Psoas muscle (tissue), 8 donors: ENCODE data around the gene SLC38A9. TPM values are rescaled to one million over a fixed set of nuclear protein-coding genes. Genes with fewer than 3 reads are reported as not detected.
A peak's percentile ranks its signal among the peaks of the same experiment; 100 is the strongest.

Experiments used
- ATAC-seq, 4 donors: fragments of 200-7000 bp; cut with Tn5 transposase; one replicate each; pipeline ENCODE4 v1.9.1; 2020; ENCODE audit warnings: moderate library complexity in 3 of 4, mild to moderate bottlenecking in 2 of 4
- DNase-seq, 2 donors: peaks; one replicate each; pipeline ENCODE4 v3.0.0-alpha.2; 2020
- H3K27ac ChIP-seq: fragments of 200-600 bp; one replicate; pipeline ENCODE4 v1.8.0; 2022
- H3K27me3 ChIP-seq, 3 donors: fragments of 200-600 bp in 1 of 3; one replicate each; pipeline versions ENCODE4 v1.6.1 to v1.8.0; 2013 to 2022; ENCODE audit warnings: low read length in 2 of 3, mild to moderate bottlenecking in 2 of 3, moderate library complexity in 1 of 3; ENCODE audit not compliant: insufficient read depth in 3 of 3
- H3K36me3 ChIP-seq, 2 donors: fragments of 200-600 bp in 1 of 2; one replicate each; pipeline versions ENCODE4 v1.6.1 to v1.8.0; 2013 to 2022; ENCODE audit warnings: low read depth in 1 of 2, mild to moderate bottlenecking in 1 of 2, moderate library complexity in 1 of 2; ENCODE audit not compliant: insufficient read depth in 1 of 2
- H3K4me1 ChIP-seq: fragments of 200-600 bp; one replicate; pipeline ENCODE4 v1.8.0; 2022
- H3K4me3 ChIP-seq: fragments of 200-600 bp; one replicate; pipeline ENCODE4 v1.8.0; 2022; ENCODE audit warnings: mild to moderate bottlenecking
- H3K9me3 ChIP-seq: fragments of 200-600 bp; one replicate; pipeline ENCODE4 v1.8.0; 2022
- WGBS, 3 donors: extraction: QIAGEN DNeasy Blood & Tissue Kit; methylation state at CpG; one replicate each; pipeline versions ENCODE4 v1.1.6 to v1.1.7; 2013; 5-methylcytosine and 5-hydroxymethylcytosine counted together
- intact Hi-C, 2 donors: fragments of 100-400 bp; cut with DNase I; formaldehyde crosslinking; loops; one replicate each; pipeline versions ENCODE4 v1.11.0 to v1.14.2; 2022
- polyA plus RNA-seq, 3 donors: library from polyadenylated mRNA; stranded (reverse); fragments of 200-250 nt; gene quantifications; one replicate each; pipeline ENCODE4 v1.2.3, GENCODE V29; 2013
- total RNA-seq, 4 donors: library from RNA; stranded (reverse); fragmentation: NEBNext Ultra II Directional in 2 of 4; extraction: Animal tissue kit (Norgen Biotek cat#: 25700) in 2 of 4; gene quantifications; one replicate each; pipeline versions ENCODE4 v1.2.1 to v1.2.4, GENCODE V29; 2021 to 2023
- TF ChIP-seq, protein P1 (sequence below): fragments of 200-600 bp; IDR thresholded peaks from one replicate; pipeline ENCODE4 v1.8.0; 2022; ENCODE audit warnings: antibody characterized with exemption
- donor health status: healthy with polysubstance abuse.
- donor health status: DM: no; HTN: no; CAD: no; lungs with moderate emphysema.
- donor health status: Bipolar disorder and iron deficiency.
- donor health status: healthy.
- donor health status: DM: yes; HTN: yes; CAD: no.
- donor health status: DM: no; HTN: no; CAD: no.
- donor health status: DM: no; HTN: no; CAD: no.
- donor health status: DM: yes; HTN: yes; CAD: no.

Gene SLC38A9
- total and polyA plus RNA-seq, 7 donors: 4.3 to 7.2 (median 6.8) TPM

DNA sequence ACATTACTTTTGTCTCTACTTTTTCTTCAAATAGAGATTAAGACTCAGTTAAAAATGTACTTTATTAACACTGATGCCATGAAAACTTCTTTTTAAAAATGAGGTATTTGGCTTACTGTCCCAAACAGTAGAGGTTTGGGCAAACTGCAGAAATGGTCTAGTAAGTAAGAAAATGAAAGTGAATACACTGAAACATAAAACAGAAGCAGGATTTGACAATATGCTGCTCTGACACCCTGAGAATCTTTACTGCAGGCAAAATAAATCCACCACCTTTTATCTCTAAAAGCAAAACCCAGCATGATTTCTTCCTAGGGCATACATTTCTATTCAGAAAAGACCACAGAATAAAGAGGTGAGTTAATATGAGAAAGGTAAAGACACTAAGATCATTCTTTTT, 86.2 kb downstream of the SLC38A9 start:
- TF ChIP-seq, protein P1, sequence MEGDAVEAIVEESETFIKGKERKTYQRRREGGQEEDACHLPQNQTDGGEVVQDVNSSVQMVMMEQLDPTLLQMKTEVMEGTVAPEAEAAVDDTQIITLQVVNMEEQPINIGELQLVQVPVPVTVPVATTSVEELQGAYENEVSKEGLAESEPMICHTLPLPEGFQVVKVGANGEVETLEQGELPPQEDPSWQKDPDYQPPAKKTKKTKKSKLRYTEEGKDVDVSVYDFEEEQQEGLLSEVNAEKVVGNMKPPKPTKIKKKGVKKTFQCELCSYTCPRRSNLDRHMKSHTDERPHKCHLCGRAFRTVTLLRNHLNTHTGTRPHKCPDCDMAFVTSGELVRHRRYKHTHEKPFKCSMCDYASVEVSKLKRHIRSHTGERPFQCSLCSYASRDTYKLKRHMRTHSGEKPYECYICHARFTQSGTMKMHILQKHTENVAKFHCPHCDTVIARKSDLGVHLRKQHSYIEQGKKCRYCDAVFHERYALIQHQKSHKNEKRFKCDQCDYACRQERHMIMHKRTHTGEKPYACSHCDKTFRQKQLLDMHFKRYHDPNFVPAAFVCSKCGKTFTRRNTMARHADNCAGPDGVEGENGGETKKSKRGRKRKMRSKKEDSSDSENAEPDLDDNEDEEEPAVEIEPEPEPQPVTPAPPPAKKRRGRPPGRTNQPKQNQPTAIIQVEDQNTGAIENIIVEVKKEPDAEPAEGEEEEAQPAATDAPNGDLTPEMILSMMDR: no peak
- DNase-seq: no peak
- intact Hi-C loops: no loop called here
- Histone ChIP-seq H3K9me3 (no peaks in the 10 kb centered on the region), H3K36me3 (no peaks in the 10 kb centered on the region), H3K27ac (peak overlapping the region; percentile 27), H3K4me1 (peaks cover 9% of the 10 kb centered on the region), H3K4me3 (no peak overlapping the region), H3K27me3 (no peaks in the 10 kb centered on the region)
- ATAC-seq: no peak

DNA sequence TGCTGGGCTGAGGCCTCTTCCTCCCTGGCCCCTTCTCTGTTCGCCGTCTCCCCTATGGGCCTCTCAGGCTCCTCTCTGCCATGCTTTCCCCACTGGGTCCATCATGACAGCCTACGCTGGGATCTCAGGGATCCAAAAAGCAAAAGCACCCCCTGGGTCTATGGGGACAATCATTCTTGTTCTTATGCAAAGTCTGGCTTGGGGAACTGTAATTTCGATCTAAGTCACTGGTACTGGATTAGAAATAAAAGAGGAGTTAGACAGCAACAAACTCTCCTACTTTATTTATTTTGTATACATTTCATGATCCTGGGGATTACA, 86.6 kb downstream of the SLC38A9 start:
- ATAC-seq (no peak), DNase-seq (no peak)
- WGBS, 3 donors: 59 to 74% (median 68%) methylated on average over 4 of the region's 4 CpGs
- TF ChIP-seq, protein P1: no peak
- intact Hi-C loops: no loop called here
- Histone ChIP-seq H3K9me3 (no peaks in the 10 kb centered on the region), H3K27ac (peak overlapping the region; percentile 27), H3K4me1 (peaks cover 9% of the 10 kb centered on the region), H3K27me3 (no peaks in the 10 kb centered on the region), H3K4me3 (no peak overlapping the region), H3K36me3 (no peaks in the 10 kb centered on the region)

DNA sequence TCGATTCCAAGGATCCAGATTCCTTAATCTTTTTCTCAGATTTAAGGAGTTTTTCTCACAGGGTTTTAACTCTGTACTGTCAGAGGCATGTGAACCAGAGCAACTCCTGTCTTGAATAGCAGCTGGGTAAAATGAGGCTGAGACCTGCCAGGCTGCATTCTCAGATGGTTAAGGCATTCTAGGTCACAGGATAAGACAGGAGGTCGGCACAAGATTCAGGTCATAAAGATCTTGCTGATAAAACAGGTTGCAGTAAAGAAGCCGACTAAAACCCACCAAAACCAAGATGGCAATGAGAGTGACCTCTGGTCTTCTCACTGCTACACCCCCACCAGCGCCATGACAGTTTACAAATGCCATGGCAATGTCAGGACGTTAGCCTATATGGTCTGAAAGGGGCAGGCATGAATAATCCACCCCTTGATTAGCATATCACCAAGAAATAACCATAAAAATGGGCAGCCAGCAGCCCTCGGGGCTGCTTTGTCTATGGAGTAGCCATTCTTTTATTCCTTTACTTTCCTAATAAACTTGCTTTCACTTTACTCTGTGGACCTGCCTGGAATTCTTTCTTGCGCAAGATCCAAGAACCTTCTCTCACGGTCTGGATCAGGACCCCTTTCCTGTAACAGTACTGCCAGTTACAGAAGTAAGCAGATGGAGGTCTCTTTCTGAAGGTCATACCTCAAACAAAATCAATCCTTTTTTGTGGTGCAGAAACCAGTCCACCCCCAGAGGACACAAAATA, 87.1 kb downstream of the SLC38A9 start:
- no peak for ATAC-seq
- no peak overlapping the region for H3K4me3 ChIP-seq
- 62 to 75% (median 70%) methylated on average over 8 of the region's 8 CpGs for WGBS, 3 donors

DNA sequence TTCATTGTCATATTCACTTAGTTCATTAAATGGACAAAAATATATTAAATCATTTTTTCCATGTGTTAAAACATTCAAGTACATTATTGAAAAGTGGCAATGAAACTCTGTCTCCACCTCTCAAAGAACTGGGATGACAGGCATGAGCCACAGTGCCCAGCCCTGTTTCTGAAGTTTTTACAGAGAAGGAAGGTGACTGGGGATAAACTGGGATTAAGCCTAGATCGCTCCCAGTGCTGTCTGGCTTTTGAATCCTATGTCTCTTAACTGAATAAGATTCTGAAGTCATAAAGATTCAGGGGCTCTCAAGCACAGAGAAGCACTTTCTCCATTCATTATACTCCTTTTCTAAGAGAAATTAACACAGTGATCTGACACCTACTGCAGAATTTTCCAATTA, 88.3 kb downstream of the SLC38A9 start:
- ATAC-seq: no peak
- H3K4me3 ChIP-seq: no peak overlapping the region
- TF ChIP-seq, protein P1: no peak
- no peaks in the 10 kb centered on the region for H3K27me3 ChIP-seq
- DNase-seq: no peak
- intact Hi-C loops: no loop called here
- WGBS, 3 donors: 81 to 100% (median 96%) methylated on average over 1 of the region's 1 CpG
- H3K36me3 ChIP-seq: no peaks in the 10 kb centered on the region
- H3K4me1 ChIP-seq: peaks cover 9% of the 10 kb centered on the region
- H3K9me3 ChIP-seq: no peaks in the 10 kb centered on the region
- H3K27ac ChIP-seq: no peak overlapping the region

More for the DNA sequence above, 87.1 kb downstream of the SLC38A9 start:
- peaks cover 9% of the 10 kb centered on the region for H3K4me1 ChIP-seq
- H3K9me3 ChIP-seq: no peaks in the 10 kb centered on the region
- TF ChIP-seq, protein P1: no peak
- intact Hi-C loops: no loop called here
- peak overlapping the region; percentile 27 for H3K27ac ChIP-seq
- H3K27me3 ChIP-seq: no peaks in the 10 kb centered on the region
- DNase-seq: no peak
- H3K36me3 ChIP-seq: no peaks in the 10 kb centered on the region

DNA sequence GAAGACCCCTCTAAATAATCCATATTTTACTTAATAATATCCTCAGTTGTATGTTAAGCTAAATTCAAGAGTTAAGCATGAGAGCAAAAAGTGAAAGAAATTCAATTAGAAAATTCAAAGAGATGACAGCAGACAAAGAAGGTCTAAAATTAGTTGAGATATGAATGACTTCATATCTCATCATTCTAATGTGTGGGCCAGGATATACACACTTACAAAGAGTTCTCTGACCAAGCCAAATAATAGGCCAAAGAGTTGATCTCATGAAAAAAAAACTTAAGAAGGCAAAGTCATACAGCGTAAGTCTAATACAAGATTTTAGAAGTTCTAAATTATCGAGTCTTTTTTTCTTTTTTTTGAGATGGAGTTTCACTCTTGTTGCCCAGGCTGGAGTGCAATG, 89.7 kb downstream of the SLC38A9 start:
- WGBS, 3 donors: 85 to 93% (median 86%) methylated on average over 2 of the region's 2 CpGs
- no peaks in the 10 kb centered on the region for H3K9me3 ChIP-seq
- no peak overlapping the region for H3K4me3 ChIP-seq
- DNase-seq: no peak
- no peaks in the 10 kb centered on the region for H3K27me3 ChIP-seq
- peaks cover 9% of the 10 kb centered on the region for H3K4me1 ChIP-seq
- no peaks in the 10 kb centered on the region for H3K36me3 ChIP-seq
- ATAC-seq: no peak
- no peak overlapping the region for H3K27ac ChIP-seq
- TF ChIP-seq, protein P1: no peak
- intact Hi-C loops: no loop called here
